WTC11 (cell line): ENCODE results near the gene AFF3.

Source experiments
- CTCF ChIP-seq: fragments of 200-600 bp; IDR thresholded peaks from 2 replicates; pipeline ENCODE4 v1.8.0; 2022; ENCODE audit warnings: antibody characterized with exemption
- ESRRA ChIP-seq: sonication (generic); formaldehyde crosslinking; IDR thresholded peaks from 2 replicates; pipeline ENCODE4 v1.8.1; 2022; ENCODE audit warnings: mild to moderate bottlenecking, missing genetic modification reagents, borderline replicate concordance
- FOXP4 ChIP-seq: sonication (generic); formaldehyde crosslinking; IDR thresholded peaks from 2 replicates; pipeline ENCODE4 v1.8.0; 2022; ENCODE audit warnings: mild to moderate bottlenecking, missing genetic modification reagents
- GABPB1 ChIP-seq: sonication (generic); formaldehyde crosslinking; IDR thresholded peaks from 2 replicates; pipeline ENCODE4 v1.8.1; 2023; ENCODE audit warnings: mild to moderate bottlenecking, missing genetic modification reagents
- IRF1 ChIP-seq: sonication (generic); formaldehyde crosslinking; IDR thresholded peaks from 2 replicates; pipeline ENCODE4 v1.8.0; 2023; ENCODE audit warnings: missing genetic modification reagents
- SMAD3 ChIP-seq: sonication (generic); formaldehyde crosslinking; IDR thresholded peaks from 2 replicates; pipeline ENCODE4 v1.8.0; 2022; ENCODE audit warnings: missing genetic modification reagents, mild to moderate bottlenecking, borderline replicate concordance
- SP1 ChIP-seq: sonication (generic); formaldehyde crosslinking; conservative IDR thresholded peaks from 2 replicates; pipeline ENCODE4 v1.8.1; 2022; ENCODE audit warnings: missing genetic modification reagents
- TEAD1 ChIP-seq: sonication (generic); formaldehyde crosslinking; IDR thresholded peaks from 2 replicates; pipeline ENCODE4 v1.8.0; 2022; ENCODE audit warnings: mild to moderate bottlenecking, missing genetic modification reagents
- TP53 ChIP-seq: sonication (generic); formaldehyde crosslinking; IDR thresholded peaks from 2 replicates; pipeline ENCODE4 v1.8.1; 2023; ENCODE audit warnings: mild to moderate bottlenecking, missing genetic modification reagents
- USF1 ChIP-seq: sonication (generic); formaldehyde crosslinking; IDR thresholded peaks from 2 replicates; pipeline ENCODE4 v1.8.0; 2022; ENCODE audit warnings: mild to moderate bottlenecking, missing genetic modification reagents
- TF ChIP-seq, protein P1 (sequence below): sonication (generic); formaldehyde crosslinking; IDR thresholded peaks from 2 replicates; pipeline ENCODE4 v1.8.1; 2022; ENCODE audit warnings: low read depth, mild to moderate bottlenecking, moderate library complexity, missing genetic modification reagents, borderline replicate concordance
- TF ChIP-seq, protein P2 (sequence below): sonication (generic); formaldehyde crosslinking; IDR thresholded peaks from 2 replicates; pipeline ENCODE4 v1.8.0; 2023; ENCODE audit warnings: mild to moderate bottlenecking, missing genetic modification reagents

DNA sequence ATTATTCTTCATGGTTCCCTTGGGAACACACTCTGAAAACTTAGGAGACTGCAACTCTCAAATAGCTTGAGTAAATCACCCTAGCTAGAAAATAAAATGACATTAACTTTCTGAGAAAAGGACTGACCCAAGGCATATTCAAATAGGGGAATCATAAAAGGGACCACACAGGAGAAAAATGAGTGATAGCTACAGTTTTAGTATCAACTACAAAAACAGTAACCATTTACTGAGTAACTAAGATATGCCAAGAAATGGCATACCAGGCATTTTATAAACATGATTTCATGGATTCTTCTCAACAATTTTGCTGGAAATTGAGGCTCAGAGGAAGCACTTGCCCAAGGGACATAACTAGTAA, 84.5 kb downstream of the AFF3 start:
- TF ChIP-seq CTCF (no peak), SP1 (no peak), ESRRA (CRISPR knock-in tag) (no peak), GABPB1 (CRISPR knock-in tag) (no peak), IRF1 (CRISPR knock-in tag) (no peak), USF1 (CRISPR knock-in tag) (no peak), FOXP4 (CRISPR knock-in tag) (no peak), TP53 (no peak), TEAD1 (CRISPR knock-in tag) (no peak), SMAD3 (CRISPR knock-in tag) (no peak)
- TF ChIP-seq, protein P1, sequence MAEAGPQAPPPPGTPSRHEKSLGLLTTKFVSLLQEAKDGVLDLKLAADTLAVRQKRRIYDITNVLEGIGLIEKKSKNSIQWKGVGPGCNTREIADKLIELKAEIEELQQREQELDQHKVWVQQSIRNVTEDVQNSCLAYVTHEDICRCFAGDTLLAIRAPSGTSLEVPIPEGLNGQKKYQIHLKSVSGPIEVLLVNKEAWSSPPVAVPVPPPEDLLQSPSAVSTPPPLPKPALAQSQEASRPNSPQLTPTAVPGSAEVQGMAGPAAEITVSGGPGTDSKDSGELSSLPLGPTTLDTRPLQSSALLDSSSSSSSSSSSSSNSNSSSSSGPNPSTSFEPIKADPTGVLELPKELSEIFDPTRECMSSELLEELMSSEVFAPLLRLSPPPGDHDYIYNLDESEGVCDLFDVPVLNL (CRISPR knock-in tag) = no peak
- TF ChIP-seq, protein P2, sequence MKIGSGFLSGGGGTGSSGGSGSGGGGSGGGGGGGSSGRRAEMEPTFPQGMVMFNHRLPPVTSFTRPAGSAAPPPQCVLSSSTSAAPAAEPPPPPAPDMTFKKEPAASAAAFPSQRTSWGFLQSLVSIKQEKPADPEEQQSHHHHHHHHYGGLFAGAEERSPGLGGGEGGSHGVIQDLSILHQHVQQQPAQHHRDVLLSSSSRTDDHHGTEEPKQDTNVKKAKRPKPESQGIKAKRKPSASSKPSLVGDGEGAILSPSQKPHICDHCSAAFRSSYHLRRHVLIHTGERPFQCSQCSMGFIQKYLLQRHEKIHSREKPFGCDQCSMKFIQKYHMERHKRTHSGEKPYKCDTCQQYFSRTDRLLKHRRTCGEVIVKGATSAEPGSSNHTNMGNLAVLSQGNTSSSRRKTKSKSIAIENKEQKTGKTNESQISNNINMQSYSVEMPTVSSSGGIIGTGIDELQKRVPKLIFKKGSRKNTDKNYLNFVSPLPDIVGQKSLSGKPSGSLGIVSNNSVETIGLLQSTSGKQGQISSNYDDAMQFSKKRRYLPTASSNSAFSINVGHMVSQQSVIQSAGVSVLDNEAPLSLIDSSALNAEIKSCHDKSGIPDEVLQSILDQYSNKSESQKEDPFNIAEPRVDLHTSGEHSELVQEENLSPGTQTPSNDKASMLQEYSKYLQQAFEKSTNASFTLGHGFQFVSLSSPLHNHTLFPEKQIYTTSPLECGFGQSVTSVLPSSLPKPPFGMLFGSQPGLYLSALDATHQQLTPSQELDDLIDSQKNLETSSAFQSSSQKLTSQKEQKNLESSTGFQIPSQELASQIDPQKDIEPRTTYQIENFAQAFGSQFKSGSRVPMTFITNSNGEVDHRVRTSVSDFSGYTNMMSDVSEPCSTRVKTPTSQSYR = no peak
